ENCODE measurements around the gene LILRB3.
"Not testable (repeated sequence)": the region's sequence is repeated elsewhere in the genome, so short reads cannot be mapped to it uniquely, and the experiment has no call there.

LILRB3 gene

GRCh38 chr19:54242234-54242633 lies 19.4 kb upstream of the LILRB3 start:
- DNase-seq: not testable (repeated sequence)

GRCh38 chr19:54240372-54241336 lies 17.8 kb upstream of the LILRB3 start:
- peak in 1 of 2 experiments; percentile 14 for DNase-seq

- not testable (repeated sequence) for DNase-seq
Measured at GRCh38 chr19:54239491-54240371, 16.9 kb upstream of the LILRB3 start.

GRCh38 chr19:54233941-54234340 lies 11.1 kb upstream of the LILRB3 start:
- DNase-seq: no peak

GRCh38 chr19:54231077-54231931 lies 8.5 kb upstream of the LILRB3 start:
- DNase-seq: peak; percentile 91

- no peak for DNase-seq
Measured at GRCh38 chr19:54230031-54230430, 7.2 kb upstream of the LILRB3 start.

GRCh38 chr19:54229146-54229545 lies 6.3 kb upstream of the LILRB3 start:
- DNase-seq: no peak

GRCh38 chr19:54224619-54225018 lies 1.8 kb upstream of the LILRB3 start:
- not testable (repeated sequence) for DNase-seq

GRCh38 chr19:54223937-54224281 lies 1.1 kb upstream of the LILRB3 start:
- not testable (repeated sequence) for DNase-seq

GRCh38 chr19:54223277-54223936 lies 600 bp upstream of the LILRB3 start:
- not testable (repeated sequence) for DNase-seq

GRCh38 chr19:54221947-54222346 lies 860 bp downstream of the LILRB3 start:
- not testable (repeated sequence) for DNase-seq

GRCh38 chr19:54219702-54220101 lies 3.1 kb downstream of the LILRB3 start:
- DNase-seq: not testable (repeated sequence)

- DNase-seq: no peak
Measured at GRCh38 chr19:54218960-54219661, 3.7 kb downstream of the LILRB3 start.

- no peak for DNase-seq
Measured at GRCh38 chr19:54218259-54218658, 4.5 kb downstream of the LILRB3 start.

GRCh38 chr19:54217517-54218247 lies 5.1 kb downstream of the LILRB3 start:
- not testable (repeated sequence) for DNase-seq

GRCh38 chr19:54216869-54217268 lies 5.9 kb downstream of the LILRB3 start:
- no peak for DNase-seq

GRCh38 chr19:54214734-54215133 lies 8.1 kb downstream of the LILRB3 start:
- not testable (repeated sequence) for DNase-seq

- not testable (repeated sequence) for DNase-seq
Measured at GRCh38 chr19:54214217-54214616, 8.6 kb downstream of the LILRB3 start.

GRCh38 chr19:54211235-54211634 lies 11.6 kb downstream of the LILRB3 start:
- no peak for DNase-seq

GRCh38 chr19:54209811-54210494 lies 12.9 kb downstream of the LILRB3 start:
- peak; percentile 62 to 67 for DNase-seq
